ENCODE measurements around the gene PGAM5. TPM values are rescaled to one million over a fixed set of nuclear protein-coding genes. Genes with fewer than 3 reads are reported as not detected.
"Not testable (repeated sequence)": the region's sequence is repeated elsewhere in the genome, so short reads cannot be mapped to it uniquely, and the experiment has no call there.

Gene PGAM5
- total RNA-seq, 2 donors from 2014 or later: 20.0 to 24.2 TPM

- no peak for DNase-seq (ENCODE audit: low spot score)
- intact Hi-C loops (cut with DNase I): no loop called here
These were observed 26.3 kb downstream of the PGAM5 start for GRCh38 chr12:132736913-132737312.

GRCh38 chr12:132739600-132740312, 29.1 kb downstream of the PGAM5 start:
- DNase-seq (ENCODE audit: low spot score): no peak
- intact Hi-C loops (cut with DNase I): no loop called here

DNA sequence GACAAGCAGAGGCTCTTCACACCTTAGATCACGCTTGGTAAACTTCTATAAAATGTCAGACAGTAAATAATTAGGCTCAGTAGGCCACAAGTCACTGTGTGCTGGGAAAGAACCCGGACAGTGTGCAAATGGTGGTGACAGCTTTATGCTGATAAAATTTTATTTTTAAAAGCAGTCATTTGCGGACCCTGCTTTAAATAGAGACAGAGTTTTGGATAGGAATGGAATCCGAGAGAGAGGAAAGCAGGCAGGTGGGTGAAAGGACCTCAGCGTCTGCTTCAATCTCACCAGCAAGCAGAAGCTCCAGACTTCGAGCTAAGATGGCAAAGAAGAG, 29.6 kb downstream of the PGAM5 start:
- intact Hi-C loops (cut with DNase I): no loop called here
- DNase-seq (ENCODE audit: low spot score): no peak

- intact Hi-C loops (cut with DNase I): no loop called here
- no peak for DNase-seq (ENCODE audit: low spot score)
These were observed 30.0 kb downstream of the PGAM5 start for GRCh38 chr12:132740652-132741051.

GRCh38 chr12:132741620-132742019, 31.0 kb downstream of the PGAM5 start:
- intact Hi-C loops (cut with DNase I): no loop called here
- DNase-seq (ENCODE audit: low spot score): no peak

DNA sequence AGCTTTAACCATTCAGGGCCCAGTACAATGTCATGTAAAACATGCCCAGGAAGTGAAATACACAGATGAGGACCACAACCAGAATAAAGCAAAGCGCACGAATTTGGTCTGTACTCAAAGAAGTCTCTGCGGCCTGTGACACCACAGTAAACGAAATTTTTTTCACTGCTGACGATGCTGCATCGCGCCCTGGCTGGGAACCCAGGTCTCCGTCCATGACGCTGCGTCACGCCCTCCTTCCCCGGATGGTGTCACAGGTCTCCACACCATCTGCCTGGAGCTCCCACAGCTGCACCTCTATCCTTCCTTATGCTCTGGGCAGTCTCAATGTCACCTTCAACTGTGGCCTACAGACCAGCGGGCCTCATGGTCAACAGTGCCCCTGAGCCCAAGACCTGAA, 33.2 kb downstream of the PGAM5 start:
- intact Hi-C loops (cut with DNase I): no loop called here
- no peak for DNase-seq (ENCODE audit: low spot score)

GRCh38 chr12:132746613-132747012, 36.0 kb downstream of the PGAM5 start:
- DNase-seq (ENCODE audit: low spot score): no peak
- intact Hi-C loops (cut with DNase I): no loop called here

DNA sequence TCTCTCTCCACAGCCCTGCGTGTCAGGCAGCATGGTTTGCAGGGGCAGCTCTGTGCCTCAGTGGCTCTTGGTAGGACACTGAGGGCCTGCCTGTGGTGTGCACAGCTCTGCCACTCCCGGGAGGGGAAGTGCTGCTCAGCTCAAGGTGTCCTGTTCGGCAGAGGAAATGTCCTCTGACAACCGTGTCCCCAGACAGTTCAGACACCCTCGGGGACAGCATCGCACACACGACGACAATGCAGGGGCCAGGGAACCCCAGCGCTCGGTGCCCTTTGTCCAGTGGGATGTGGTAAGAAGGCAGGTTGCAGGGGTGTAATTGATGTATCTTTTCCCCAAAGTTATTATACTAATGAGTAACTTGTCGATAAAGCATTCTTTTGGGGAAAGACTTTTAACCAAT, 36.8 kb downstream of the PGAM5 start:
- no peak for DNase-seq (ENCODE audit: low spot score)
- intact Hi-C loops (cut with DNase I): no loop called here

DNA sequence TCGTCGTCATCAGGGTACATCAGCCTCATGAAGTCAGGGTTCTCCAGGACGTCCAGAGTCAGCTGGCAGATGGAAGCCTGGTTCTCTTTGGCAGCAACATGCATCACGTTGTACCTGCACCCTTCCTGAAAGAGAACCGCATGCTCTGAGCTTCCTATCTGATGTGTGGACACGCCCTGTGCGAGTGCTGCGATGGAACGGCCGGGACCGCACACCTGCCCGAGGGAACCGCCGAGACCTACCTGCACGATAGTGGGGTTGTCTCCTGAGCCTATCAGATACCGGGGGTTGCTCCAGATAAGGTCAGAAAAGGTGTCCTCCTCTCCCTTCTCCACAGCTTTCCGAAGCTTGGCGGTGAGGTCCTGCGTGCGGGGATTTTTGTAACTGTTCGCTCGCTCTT, 37.3 kb downstream of the PGAM5 start:
- no peak for DNase-seq (ENCODE audit: low spot score)
- intact Hi-C loops (cut with DNase I): no loop called here

- DNase-seq (ENCODE audit: low spot score): no peak
- intact Hi-C loops (cut with DNase I): no loop called here
These were observed 37.7 kb downstream of the PGAM5 start for GRCh38 chr12:132748319-132748718.

DNA sequence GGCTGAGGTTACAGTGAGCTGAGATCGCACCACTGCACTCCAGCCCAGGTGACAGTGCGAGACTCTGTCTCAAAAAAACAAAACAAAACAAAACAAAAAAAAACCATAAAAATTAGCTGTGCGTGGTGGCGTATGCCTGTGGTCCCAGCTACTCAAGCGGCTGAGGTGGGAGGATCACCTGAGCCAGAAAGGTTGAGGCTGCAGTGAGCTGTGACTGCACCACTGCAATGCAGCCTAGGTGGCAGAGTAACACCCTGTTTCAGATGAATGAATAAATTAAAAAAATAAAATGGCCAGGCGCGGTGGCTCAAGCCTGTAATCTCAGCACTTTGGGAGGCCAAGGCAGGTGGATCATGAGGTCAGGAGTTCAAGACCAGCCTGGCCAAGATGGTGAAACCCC, 43.0 kb downstream of the PGAM5 start:
- intact Hi-C loops (cut with DNase I); DNase-seq (ENCODE audit: low spot score): not testable (repeated sequence)

- intact Hi-C loops (cut with DNase I): no loop called here
- no peak for DNase-seq (ENCODE audit: low spot score)
These were observed 43.7 kb downstream of the PGAM5 start for GRCh38 chr12:132754160-132754932.

DNA sequence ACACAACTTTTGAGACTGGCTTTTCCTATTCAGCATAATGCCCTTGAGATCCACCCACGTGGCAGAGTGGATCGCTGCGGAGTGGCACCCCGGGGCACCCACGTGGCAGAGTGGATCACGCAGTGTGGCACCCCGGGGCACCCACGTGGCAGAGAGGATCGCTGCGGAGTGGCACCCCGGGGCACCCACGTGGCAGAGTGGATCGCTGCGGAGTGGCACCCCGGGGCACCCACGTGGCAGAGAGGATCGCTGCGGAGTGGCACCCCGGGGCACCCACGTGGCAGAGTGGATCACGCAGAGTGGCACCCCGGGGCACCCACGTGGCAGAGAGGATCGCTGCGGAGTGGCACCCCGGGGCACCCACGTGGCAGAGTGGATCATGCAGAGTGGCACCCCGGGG, 48.2 kb downstream of the PGAM5 start:
- DNase-seq (ENCODE audit: low spot score); intact Hi-C loops (cut with DNase I): not testable (repeated sequence)

- DNase-seq (ENCODE audit: low spot score): no peak
- intact Hi-C loops (cut with DNase I): no loop called here
These were observed 48.7 kb downstream of the PGAM5 start for GRCh38 chr12:132759359-132759758.

GRCh38 chr12:132761032-132761920, 50.6 kb downstream of the PGAM5 start, which contains the start of gene ANKLE2:
Gene ANKLE2, minus strand, starts transcription at chr12:132761832. Its CDS starts 34 bp downstream, at chr12:132761798.
- intact Hi-C loops (cut with DNase I): no loop called here
- DNase-seq (ENCODE audit: low spot score): peak; percentile 91

DNA sequence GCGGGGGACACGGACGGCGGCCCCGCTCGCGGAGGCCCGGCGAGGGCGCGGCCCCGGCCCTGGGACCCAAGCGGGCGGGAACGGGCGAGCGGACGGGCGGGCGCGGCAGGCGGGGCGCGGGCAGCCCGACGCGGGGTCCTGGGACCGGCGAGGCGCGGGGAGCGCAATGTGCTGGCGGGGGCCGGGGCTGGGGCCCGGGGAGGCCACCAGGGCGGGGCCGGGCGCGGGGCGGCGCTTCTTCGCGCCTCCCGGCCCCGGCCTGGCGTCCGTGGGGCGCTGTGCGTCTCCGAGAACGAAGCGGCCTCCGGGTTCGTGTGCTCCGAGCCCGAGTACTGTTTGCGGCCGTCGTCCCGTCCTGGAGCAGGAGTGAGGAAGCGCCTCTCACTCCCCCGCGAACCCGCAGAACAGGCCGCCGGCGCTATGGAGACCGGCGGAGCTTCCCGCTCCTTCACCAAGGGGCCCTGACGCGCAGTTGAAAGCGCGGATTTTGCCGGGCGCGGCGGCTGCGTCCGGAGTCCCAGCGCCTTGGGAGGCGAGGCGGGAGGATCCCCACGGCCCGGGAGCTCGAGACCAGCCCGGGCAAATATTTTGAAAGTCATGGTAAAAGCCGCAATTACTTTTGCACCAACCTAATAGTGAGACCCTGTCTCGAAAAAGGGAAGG, 51.4 kb downstream of the PGAM5 start:
- intact Hi-C loops (cut with DNase I): no loop called here
- peak; percentile 96 for DNase-seq (ENCODE audit: low spot score)

GRCh38 chr12:132764231-132764630, 53.6 kb downstream of the PGAM5 start:
- DNase-seq (ENCODE audit: low spot score): no peak
- intact Hi-C loops (cut with DNase I): no loop called here

DNA sequence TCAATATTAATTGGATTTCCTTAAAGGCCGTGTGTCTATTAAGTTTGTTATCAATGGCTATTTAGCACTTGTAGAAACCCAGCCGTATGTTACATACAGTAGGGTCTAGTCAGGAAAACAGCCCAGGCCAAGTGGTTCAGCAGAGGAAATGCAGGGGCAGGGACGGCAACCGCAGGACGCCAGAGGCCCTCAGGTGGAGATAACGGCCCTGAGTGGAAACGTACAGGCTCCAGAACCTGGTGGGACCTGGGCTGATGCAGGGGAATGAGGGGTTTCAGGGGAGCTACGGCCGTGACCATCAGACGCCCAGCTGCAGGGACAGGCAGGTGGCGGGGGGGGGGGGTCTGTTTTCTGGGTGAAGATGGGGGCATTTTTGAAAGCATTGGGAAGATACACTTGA, 54.7 kb downstream of the PGAM5 start:
- no peak for DNase-seq (ENCODE audit: low spot score)
- intact Hi-C loops (cut with DNase I): no loop called here

DNA sequence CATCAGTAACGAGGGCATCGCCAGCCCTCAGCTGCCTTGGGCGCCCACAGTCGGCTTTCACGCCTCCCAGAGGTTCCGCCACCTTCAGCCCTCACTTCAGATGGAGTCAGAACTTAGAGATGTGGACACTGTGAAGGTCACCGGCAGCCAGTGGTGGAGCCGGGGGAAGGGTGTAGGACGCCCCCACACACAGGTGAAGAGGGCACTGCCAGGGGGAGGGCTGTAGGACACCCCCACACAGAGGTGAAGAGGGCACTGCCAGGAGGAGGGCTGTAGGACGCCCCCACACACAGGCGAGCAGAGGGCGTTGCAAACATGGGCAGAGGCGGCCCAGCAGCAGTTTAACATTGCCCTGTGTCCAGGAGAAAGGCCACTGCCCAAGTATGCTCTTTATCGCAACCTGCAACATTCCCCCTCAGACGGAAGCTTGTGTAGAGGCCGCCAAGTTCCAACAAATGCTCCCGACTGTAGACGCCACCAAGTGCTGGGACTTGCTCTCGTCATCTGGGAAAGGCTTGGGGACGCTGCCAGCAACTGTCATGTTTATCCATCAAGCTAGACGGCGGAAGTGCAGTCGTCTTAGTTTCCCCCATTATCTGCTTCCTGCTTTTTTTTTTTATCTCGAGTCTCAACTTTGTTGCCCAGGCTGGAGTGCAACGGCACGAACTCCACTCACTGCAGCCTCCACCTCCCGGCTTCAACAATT, 55.9 kb downstream of the PGAM5 start:
- intact Hi-C loops (cut with DNase I): loop anchor here in 1 of 2 donors (1.0 kb wide), 1 partner anchor 48 kb away; no protein-coding TSS in a partner anchor
- DNase-seq (ENCODE audit: low spot score): no peak
